C1 segment of cervical spinal cord (tissue), 14 donors: ENCODE data around the gene EXOC3.

ENCODE experiments used
- DNase-seq, 14 donors: peaks; one replicate each; lab custom pipeline; 2025; lab: John Stamatoyannopoulos, UW

Gene EXOC3

DNA sequence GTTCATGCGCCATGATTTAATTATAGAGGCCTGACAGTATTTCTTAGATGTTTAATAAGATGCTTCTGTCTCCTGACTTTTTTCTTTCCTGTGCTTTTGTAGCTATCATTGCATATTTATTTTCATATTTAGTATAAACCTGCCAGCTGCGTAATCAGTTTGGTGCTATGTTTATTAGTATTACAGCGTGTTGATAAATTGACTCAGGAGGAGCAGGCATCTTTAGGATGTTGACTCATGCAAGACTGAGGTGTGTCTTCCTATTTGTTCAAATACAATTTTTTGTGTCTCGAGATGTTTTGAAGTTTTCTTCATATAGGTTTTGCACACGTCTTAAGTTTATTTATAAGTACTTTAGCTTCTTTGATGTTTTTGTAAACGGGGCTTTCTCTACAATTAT, 35.9 kb upstream of the EXOC3 start:
- DNase-seq = no peak

DNA sequence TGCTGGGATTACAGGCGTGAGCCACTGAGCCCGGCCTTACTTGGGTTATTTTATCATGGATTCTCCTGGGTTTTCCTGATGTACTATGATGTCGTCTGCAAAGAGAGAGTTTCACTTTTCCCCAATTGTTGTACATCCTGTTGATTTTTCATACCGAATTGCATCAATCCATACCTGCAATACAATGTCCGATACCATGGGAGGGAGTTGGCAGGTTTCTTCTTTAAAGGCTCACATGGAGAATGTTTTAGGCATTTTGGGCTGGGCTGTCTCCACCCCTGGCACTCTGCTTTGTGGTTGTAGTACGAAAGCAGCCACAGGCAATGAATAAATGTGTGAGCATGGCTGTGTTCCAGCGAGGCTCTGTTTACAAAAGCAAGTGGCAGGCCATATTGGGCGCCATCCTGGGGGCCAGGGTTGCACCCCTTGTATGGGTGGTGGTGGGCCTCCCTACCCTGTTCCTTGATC, 35.1 kb upstream of the EXOC3 start:
- no peak for DNase-seq

DNA sequence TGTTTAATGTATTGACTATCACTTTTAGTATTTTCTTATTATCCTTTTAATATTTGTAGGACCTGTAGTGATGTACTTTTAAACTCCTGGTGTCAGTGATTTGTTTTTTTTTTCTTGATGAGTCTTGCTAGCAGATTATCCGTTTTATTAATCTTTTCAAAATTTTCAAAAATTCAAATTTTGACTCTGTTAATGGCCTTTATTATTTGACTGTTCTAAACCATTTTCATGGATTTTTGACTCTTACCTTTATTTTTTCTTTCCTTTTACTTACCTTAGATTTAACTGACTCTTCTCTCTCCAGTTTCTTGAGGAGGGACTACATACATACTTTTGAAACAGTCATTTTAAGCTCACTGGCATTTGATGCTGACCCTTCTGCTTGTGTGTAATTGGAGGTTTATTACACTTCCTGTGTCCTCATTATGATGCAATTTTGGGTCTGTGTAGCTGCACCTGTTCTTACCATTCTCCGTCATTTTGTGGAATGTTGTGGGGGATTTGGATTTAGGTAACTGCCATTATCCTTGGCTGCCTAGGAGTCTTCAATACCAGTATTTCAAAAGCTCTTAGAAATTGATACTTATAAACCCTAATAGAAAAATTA, 32.0 kb upstream of the EXOC3 start:
- no peak for DNase-seq

DNA sequence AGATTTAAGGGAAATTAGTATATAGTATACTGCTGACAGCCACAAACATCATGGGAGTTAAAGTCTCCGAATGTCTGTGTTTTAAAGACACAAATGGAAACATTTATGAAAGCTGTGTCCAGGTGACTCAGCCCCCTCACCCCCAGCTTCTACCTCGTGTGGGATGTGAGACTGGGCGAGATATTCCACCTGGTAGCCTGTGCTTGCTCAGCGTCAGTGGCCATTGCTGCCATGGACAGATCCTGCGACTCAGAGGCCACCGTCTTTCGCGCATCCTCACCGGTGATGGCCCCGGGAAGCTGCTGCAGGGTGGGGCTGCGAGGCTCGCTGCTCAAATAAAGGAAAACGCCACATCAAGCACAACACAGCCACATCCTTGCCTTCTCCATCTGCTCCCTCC, 31.2 kb upstream of the EXOC3 start:
- no peak for DNase-seq

DNA sequence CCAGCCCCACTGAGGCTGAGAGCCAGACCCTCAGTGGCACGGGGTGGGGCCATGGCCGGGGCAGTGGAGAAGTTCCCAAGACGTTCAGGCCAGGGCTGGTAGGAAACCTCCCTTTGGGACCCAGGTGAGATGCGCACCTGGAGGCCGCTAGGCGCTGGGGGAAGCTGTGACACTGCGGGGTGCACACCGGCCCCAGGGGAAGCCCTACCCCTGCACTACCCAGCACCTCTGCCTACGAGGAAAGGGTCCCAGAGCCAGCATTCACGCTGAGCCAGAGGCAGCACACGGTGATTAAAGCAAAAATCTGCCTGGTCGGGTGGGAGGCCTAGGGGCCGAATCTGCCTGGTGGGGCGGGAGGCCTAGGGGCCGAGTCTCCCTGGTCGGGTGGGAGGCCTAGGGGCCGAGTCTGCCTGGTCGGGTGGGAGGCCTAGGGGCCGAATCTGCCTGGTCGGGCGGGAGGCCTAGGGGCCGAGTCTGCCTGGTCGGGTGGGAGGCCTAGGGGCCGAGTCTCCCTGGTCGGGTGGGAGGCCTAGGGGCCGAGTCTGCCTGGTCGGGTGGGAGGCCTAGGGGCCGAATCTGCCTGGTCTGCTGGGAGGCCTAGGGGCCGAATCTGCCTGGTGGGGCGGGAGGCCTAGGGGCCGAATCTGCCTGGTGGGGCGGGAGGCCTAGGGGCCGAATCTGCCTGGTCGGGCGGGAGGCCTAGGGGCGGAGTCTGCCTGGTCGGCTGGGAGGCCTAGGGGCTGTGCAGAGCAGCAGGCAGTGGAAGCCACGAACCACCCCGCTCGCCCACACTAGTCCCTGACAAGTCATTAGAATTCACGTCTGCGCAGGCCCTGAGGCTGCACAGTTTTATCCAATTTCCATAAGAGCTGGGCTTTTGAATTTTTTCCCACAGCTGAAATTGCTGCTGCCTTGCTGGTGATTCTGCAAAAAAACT, 27.7 kb upstream of the EXOC3 start:
- peak in 2 of 14 donors; percentile 23 to 74 for DNase-seq

DNA sequence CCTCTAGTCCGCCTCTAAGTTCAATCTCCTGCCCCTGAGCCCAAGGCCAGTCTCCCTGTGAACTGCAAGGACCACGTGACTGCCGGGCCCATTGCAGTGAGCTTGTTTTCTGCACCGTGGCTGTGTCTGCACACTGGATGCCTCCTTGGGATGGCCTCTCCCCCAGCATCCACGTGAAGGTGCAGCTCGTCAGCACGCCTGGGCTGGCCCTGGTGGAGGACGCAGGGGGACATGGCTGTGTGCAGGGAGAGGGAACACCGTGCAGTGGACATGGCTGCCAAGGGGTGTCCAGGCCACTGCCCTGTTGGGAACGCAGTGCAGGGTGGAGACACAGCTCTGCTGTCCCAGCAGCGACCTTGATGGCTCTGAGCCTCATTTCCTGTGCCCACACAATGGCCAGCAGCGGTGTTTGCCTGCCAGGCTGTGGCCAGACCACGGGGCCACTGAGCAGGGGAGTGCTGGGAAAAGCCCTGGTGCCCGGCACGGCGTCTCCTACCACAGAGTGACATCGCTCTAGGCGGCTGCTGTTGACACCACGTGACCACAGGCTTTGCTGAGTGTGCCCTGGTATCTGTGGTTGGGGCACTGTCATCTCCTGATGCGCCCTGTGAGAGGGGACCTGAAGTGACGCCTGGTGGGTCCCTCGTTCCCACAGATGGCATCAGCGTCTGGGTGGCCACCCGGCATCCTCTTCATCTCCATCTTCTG, 26.9 kb upstream of the EXOC3 start:
- no peak for DNase-seq

DNA sequence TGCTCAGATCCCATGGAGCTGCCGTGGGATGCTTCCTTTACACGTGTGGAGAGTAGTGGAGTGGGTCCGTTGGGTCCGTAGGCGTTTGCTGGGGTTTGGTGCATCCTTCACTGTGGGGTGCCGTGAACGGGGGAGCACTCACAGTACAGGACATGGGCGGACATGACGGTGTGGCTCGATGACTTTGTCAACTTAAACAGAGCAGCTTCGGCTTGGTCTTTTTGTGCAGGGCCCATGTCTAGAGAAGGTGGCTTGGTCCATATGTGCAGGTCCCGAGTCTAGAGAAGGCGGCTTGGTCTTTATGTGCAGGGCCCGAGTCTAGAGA, 26.4 kb upstream of the EXOC3 start:
- no peak for DNase-seq

DNA sequence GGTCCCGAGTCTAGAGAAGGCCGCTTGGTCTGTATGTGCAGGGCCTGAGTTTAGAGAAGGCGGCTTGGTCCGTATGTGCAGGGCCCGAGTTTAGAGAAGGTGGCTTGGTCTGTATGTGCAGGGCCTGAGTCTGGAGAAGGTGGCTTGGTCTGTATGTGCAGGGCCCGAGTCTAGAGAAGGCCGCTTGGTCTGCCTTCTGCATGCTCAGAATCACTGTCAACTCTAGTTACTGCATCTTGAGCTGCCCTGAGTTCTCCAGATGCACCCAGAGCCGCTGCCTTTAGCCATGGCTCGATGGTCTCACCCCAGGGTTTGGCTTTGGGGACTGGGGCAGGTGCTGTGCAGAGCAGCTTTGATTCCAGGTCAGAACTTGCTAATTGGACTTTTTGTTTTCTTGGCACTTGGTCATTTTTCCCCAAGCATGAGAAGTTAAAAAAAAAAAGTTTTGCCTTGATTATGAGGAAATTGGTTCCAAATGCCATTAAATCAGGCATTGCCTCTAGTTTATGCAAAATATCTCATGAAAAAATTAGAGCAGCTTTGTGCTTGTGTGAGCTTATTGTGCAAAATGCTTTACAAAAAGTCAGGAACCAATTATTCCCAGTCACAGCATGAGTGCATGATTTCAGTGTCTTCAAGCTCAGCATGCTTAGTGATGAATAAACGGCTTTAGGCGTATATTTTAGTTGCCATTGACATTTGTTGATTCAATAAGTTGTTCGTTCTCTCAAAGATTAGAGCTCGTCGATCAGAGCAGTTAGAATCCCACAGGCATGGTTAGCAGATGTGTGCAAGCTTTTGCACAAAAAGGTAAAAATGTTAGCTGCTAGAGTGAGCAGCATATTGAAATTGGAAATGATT, 25.4 kb upstream of the EXOC3 start:
- no peak for DNase-seq

DNA sequence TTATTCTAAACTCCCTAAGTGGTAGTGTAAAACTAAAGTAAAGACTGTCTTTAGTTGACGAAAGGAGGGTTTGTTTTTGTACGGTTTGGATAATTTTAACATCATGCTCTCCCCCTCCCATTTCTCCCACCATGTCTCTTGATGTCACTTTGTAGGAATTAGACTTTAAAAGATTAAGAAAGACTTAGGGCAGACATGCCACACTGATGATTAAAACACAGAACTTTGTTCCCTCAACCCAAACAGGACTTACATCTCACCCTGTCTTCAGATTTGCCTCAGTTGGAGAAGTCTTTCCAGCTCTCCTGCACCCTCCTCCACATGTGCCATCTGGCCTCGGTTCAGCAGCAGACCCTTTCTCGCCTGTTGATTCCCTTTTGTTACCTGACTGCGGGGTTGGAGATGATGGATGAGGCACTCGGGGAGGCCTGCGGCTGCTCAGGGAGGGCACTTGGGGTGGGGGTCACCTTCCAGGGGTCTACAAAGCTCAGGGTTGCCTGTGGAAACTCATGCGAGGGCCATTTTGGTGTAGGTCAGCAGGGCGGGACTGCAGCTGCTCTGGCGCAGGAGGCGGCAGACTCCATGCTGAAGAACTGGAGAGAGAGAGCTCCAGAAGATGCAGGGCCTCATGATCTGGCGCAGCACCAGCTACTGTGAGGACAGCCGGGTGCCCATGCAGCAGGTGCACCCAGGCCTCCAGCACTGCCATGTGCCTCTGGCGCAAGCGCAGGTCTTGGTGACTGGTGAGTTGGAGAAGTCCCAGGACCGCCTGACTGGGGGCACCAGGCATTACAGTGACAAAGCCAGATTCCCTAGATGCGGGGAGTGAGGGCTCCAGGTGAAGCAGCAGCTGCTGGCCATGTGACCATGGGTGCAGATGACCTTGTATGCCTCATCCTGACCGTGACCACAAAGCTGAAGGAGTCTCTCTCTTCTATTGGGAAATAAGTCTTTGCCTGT, 24.5 kb upstream of the EXOC3 start:
- DNase-seq = no peak

DNA sequence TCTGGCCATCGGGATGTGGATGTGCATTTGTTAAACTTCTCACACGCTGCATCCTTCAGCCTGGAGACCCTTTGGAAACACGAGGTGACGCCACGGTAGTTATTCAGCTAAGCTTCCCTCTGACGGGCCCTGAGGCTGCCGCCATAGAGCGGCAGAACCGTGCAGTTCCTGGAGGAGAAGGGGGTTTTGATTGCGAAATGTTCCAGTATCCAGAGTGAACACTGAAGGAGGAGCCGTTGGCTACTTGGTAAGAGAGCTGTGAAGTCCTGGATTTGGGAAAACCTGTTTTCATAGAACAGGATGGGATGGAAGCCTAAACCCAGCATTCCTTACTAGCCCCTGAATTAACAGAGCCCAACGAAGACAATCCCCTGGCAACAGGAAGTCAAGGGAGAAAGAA, 23.0 kb upstream of the EXOC3 start:
- DNase-seq = no peak

DNA sequence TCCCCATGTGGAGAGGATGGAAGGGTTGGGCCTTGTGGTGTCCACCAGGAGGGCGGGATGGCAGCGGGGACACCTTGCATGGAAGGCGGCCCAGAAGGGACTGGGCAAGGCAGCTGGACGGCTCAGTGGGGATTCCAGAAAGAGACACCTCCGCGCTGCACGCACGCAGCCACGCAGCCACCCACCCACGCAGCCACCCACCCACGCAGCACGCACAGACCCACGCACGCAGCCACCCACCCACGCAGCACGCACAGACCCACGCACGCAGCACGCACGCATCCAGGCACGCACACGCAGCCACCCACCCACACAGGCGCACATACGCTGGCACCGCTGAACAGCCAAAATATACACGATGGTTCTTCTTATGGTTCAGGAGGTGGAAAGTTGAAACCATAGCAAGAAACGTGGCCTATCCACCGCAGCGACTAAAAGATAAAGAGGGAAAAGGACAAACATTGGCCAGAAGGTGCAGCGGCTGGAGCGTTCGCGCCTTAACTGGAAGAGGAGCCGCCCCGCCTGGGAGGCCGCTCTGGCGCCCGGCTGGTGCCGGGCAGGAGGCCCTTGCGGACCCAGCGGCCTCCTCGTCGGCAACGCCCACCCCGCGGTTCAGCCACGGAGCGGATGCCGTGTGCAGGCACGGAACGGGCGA, 22.2 kb upstream of the EXOC3 start:
- DNase-seq = no peak

DNA sequence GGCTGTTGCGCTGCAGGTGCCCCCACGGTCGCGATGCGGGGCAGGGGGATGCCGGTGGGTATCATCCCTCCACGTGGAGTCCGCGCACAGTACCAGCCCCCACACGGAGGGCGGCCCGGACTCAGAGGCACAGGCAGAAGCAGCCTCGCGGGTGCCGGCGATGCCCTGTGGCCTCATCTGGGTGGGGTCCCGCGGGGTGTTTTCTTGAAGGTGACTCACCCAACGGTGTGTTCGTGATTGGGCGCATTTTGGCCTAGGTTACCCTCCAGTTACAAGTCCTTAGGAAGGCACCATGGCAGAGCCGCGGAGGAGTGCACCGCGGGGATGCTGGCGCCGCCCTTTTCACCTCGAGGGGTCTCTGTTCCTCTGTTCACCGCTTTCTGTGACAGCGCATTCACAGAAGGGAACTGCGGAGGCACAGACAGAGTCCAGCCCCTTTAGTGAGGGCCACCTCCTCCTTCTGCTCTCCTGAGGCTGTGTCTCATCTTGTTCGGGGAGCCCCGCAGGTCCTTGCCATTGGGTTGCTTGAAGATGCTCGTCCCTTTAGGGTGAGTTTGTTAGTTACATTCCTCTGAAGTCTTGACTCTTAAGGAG, 21.6 kb upstream of the EXOC3 start:
- DNase-seq = no peak

DNA sequence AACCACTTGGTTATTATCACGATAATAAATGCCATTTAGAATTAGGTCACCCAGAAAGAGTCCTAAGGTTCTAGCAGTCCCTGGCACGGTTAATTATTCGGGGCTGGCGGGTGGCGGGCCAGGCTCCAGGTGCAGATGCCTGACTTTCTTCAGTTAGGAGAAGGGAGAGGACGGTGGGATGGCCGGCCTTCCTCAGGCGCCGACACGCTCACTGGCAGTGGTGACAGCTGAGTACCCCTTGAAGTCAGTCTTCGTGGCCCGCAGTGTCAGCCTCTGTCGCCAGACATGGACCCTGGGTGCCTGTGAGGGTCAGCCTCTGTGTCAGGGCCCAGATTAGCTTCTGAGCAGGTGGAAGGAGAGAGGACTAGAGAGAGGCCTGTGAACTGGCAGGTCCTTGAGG, 21.1 kb upstream of the EXOC3 start:
- DNase-seq = no peak

DNA sequence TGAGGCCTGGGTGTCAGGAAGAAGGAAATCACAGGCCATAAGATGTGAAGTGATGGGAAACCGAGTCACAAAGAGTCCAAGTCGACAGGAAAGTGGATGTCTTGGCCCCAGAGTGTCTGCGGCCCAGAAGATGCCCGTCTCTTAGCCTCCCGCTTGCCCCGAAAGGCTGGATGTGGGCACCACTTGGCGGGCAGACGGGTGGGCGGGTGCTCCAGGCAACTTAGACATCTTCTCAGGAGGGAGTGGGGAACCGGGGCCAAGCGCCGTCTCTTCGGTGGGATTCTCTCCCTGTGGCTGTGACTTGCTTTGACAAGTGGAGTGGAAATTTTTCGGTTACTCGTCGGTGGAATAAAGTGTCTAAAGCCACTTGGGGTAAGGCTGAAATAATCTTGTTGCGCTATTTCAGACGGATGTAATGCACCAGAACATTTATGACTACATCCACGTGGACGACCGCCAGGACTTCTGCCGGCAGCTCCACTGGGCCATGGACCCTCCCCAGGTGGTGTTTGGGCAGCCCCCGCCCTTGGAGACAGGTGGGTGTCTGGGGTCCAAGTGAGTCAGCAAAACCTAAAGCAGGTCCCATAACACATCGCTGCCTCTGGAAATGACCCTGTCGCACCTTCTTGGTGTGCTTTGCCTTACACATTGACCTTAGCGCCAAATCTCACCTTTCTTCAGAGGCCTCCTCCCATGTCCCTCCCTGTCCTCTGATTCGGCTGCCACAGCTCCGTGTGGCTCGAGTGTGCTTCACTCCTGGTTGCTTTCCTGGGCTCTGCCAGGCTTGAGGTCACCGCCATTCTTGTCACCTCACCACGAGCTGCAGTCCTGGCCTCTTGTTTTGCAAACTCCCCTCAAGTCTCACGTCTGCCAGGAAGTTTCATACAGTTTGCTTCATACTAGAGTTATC, 20.4 kb upstream of the EXOC3 start:
- no peak for DNase-seq

DNA sequence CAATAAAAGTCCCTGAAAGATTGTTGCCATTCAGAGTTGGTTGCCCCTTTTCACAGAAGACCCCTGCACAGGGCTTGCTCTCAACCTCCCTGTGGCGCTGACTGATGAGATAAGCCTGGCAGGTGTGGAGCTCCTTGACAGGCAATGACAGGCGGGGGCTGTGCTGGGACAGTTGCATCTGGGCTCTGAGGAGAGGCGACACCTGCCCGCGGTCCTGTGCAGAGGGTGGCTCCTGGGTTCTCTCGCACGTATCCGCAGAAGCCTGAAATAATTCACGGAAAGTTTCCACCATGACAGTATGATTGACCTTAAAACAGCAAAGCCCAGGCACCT, 19.8 kb upstream of the EXOC3 start:
- no peak for DNase-seq

DNA sequence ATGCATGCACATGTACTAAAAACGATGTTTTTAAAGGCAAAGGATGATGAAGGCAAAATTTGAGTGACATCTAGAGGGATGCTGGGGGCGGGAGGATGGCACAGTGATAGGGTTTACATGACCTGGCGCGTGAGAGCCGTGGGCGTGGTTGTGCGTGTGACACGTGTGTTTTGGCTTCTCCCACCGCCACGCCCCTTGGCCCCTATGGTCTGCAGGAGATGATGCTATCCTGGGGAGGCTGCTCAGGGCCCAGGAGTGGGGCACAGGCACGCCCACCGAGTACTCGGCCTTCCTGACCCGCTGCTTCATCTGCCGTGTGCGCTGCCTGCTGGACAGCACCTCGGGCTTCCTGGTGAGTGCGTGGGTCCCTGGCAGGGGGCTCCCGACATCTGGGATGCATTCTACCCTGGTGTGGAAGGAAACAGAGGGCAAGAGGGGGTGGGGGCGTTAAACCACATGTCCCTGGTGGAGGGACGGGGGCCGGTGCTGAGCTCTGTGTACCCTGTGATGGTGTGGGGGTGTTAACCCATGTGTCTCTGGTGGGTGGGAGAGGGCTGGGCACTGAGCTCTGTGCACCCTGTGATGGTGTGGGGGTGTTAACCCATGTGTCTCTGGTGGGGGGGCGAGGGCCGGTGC, 19.2 kb upstream of the EXOC3 start:
- DNase-seq = no peak

DNA sequence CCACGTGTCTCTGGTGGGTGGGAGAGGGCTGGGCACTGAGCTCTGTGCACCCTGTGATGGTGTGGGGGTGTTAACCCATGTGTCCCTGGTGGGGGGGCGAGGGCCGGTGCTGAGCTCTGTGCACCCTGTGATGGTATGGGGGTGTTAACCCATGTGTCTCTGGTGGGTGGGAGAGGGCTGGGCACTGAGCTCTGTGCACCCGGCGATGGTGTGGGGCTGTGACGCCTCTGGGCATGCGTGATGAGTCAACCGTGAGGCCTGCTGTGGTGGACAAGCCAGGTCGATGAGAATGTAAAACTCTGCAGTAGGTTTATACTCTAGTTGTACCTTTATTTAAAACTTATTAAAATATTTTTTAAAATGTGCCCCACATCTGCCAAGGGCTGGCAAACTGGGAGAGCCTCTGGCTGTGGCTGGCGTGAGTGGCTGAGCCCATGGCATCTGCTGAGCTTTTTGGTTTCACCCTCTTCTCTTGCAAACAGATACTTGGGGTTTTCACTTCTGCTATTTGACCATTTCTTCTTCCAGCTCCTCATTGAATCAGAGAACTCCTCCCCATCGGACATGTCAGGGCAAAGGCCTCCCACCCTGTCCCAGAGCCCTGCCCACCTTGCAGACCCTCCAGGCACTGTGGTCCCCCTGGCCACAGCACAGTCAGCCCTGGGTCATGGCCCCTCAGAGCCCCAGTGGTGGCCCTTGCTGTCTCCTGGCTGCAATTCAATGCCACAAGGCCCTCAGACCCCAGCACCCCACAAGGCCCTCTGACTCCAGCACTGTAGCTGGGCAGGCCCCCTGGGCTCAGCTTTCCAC, 18.5 kb upstream of the EXOC3 start:
- no peak for DNase-seq
